MCF 10A (cell line): ENCODE measurements around the gene LIN54. TPM values are rescaled to one million over a fixed set of nuclear protein-coding genes. Genes with fewer than 3 reads are reported as not detected.
A peak's percentile ranks its signal among the peaks of the same experiment; 100 is the strongest.
"Not testable (repeated sequence)": the region's sequence is repeated elsewhere in the genome, so short reads cannot be mapped to it uniquely, and the experiment has no call there.

Source experiments
- Bru-seq: library from RNA; stranded (reverse); fragments of 400-500 nt; gene quantifications from one replicate; lab custom pipeline; 2021; lab: Mats Ljungman, UMichigan
- BruChase-seq, 2 experiments: library from RNA; stranded (reverse); fragments of 400-500 nt; gene quantifications; one replicate each; lab custom pipeline; 2021; lab: Mats Ljungman, UMichigan
- BruUV-seq: library from RNA; stranded (reverse); fragments of 400-500 nt; replicated peaks from 2 replicates; lab custom pipeline; 2021; lab: Mats Ljungman, UMichigan
- CTCF ChIA-PET: fragments of 300-600 bp; sonication (Branson Sonifier 250); formaldehyde crosslinking; extraction: SDS; loops from one replicate; lab custom pipeline; 2021; ENCODE audit warnings: antibody characterized with exemption, inconsistent platforms; lab: Yijun Ruan, JAX
- POLR2A ChIA-PET: fragments of 300-600, 350-650 bp; sonication (Branson Sonifier 250); formaldehyde crosslinking; extraction: SDS; loops from one replicate; lab custom pipeline; 2020; ENCODE audit warnings: antibody characterized with exemption, inconsistent platforms; lab: Yijun Ruan, JAX
- DNase-seq: peaks from one replicate; pipeline ENCODE4 v3.0.0-alpha.2; 2018; ENCODE audit not compliant: unreplicated experiment
- H3K27ac Mint-ChIP-seq: one replicate; pipeline ENCODE4 v1.8.0; 2022; ENCODE audit warnings: mild to moderate bottlenecking, low read depth, mixed read lengths; ENCODE audit not compliant: unreplicated experiment
- H3K27me3 Mint-ChIP-seq: one replicate; pipeline ENCODE4 v1.8.0; 2022; ENCODE audit warnings: mixed read lengths; ENCODE audit not compliant: insufficient read depth, unreplicated experiment
- H3K36me3 Mint-ChIP-seq: one replicate; pipeline ENCODE4 v1.8.0; 2022; ENCODE audit warnings: mild to moderate bottlenecking, moderate library complexity, mixed read lengths; ENCODE audit not compliant: insufficient read depth, unreplicated experiment
- H3K4me1 Mint-ChIP-seq: one replicate; pipeline ENCODE4 v1.8.0; 2022; ENCODE audit warnings: mixed read lengths; ENCODE audit not compliant: insufficient read depth, unreplicated experiment
- H3K4me3 Mint-ChIP-seq: one replicate; pipeline ENCODE4 v1.8.0; 2022; ENCODE audit warnings: mild to moderate bottlenecking, moderate library complexity, mixed read lengths; ENCODE audit not compliant: unreplicated experiment
- H3K9me3 Mint-ChIP-seq: one replicate; pipeline ENCODE4 v1.8.0; 2022; ENCODE audit warnings: mixed read lengths; ENCODE audit not compliant: unreplicated experiment
- CTCF ChIP-seq: fragments of 200-600 bp; IDR thresholded peaks from one replicate; pipeline ENCODE4 v1.8.0; 2022; ENCODE audit warnings: antibody characterized with exemption, mild to moderate bottlenecking; ENCODE audit not compliant: unreplicated experiment
- intact Hi-C: fragments of 100-400 bp; cut with micrococcal nuclease; formaldehyde crosslinking; loops from 2 replicates; pipeline ENCODE4 v1.14.1; 2022
- long read RNA-seq: library from polyadenylated mRNA; stranded (forward); transcript quantifications from one replicate; pipeline ENCODE4 v2.0.0, GENCODE V29; 2022
- total RNA-seq: library from RNA; stranded (reverse); gene quantifications from 2 replicates; pipeline ENCODE4 v1.2.3, GENCODE V29; 2022

LIN54 gene
- total RNA-seq = 16.0 and 16.5 TPM in 2 replicates
- Bru-seq, nascent RNA = percentile 65 among the genes with signal in this experiment
- BruChase-seq, experiment 1, labeled RNA remaining after a 6-hour chase = percentile 68 among the genes with signal in this experiment
- BruChase-seq, experiment 2, labeled RNA remaining after a 2-hour chase = percentile 70 among the genes with signal in this experiment
- long read RNA-seq, full-length matches to known transcripts = 13 of 28 reads
- long read RNA-seq, partial matches to known transcripts = 0 of 28 reads
- long read RNA-seq, other reads (novel, unspliced or antisense) = 15 of 28 reads

DNA sequence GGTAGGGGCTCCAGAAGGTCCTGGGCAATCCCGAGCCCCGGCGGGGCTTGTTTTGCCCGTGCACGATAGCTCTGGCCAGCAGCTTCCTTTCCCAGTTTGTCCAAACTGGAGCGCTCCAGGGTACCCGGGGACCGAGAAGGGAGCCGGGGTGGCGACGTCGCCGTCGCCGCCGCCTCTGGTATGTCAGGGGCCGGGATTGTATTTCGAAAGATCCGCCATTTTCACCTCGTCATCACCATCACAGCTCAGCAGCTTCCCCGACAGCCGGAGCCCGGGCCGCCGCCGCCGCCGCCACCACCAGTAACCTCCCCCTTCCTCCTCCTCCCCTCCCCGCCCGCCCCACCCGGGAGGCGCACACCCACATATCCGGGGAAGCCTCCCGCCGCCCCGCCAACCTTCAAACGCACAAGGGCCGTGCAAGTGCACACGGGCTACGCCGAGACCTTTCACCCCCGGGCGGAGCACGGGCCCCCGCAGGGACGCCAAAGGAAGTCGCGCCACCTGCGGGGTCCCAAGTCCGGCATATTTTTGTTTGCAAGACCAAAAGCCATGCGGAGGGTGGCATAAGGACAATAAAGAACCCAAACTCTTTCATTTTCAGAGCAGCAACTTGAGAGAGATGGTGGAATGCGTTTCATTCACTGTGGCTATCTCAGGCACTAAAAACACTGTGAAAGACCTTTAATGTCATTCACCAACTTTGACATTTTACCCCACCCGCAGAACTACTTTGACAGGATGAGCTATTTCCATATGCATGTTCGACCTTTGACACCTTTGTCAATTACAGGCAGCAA, at the start of gene LIN54:
Gene LIN54, minus strand, starts transcription at position 302 of the 797 bp plus-strand sequence. CDS start 25,979 bp downstream, outside the sequence.
- ChIA-PET POLR2A (interaction anchor here (0.8 to 6.7 kb wide), 16 partner anchors 8 to 636 kb away, joined by 3 to 168 read pairs (median 6); partner anchors contain the start of genes COPS4, COQ2, HNRNPD and SEC31A), CTCF (interaction anchor here (0.5 to 3.0 kb wide), 11 partner anchors 24 to 1542 kb away, joined by 3 to 8 read pairs (median 3); partner anchors contain the start of gene COPS4)
- Mint-ChIP-seq H3K27ac (peak within 1 kb of the TSS; percentile 96), H3K27me3 (no peaks in the 10 kb centered on the region), H3K4me3 (peak within 1 kb of the TSS; percentile 92), H3K36me3 (no peaks in the 10 kb centered on the region), H3K4me1 (peaks cover 37% of the 10 kb centered on the region), H3K9me3 (no peaks in the 10 kb centered on the region)
- DNase-seq = peak; percentile 74
- no peak for TF ChIP-seq CTCF
- intact Hi-C loops = loop anchor here (10.0 kb wide), 1 partner anchor 546 kb away; no protein-coding TSS in a partner anchor
- BruUV-seq = no TSS peak

GRCh38 chr4:83054928-83055327, 44.3 kb upstream of the LIN54 start:
- H3K9me3 Mint-ChIP-seq = no peaks in the 10 kb centered on the region
- DNase-seq = peak; percentile 45
- ChIA-PET POLR2A (interaction anchor here (0.6 to 1.4 kb wide), 4 partner anchors 10 to 229 kb away, joined by 3 to 5 read pairs (median 4); no protein-coding TSS in a partner anchor), CTCF (interaction anchor here (0.6 to 5.0 kb wide), 10 partner anchors 15 to 227 kb away, joined by 3 to 48 read pairs (median 4); partner anchors contain the start of gene COQ2)
- no TSS peak for BruUV-seq
- TF ChIP-seq CTCF = peak; percentile 34
- H3K27me3 Mint-ChIP-seq = no peaks in the 10 kb centered on the region
- H3K4me3 Mint-ChIP-seq = no peak overlapping the region
- H3K4me1 Mint-ChIP-seq = no peaks in the 10 kb centered on the region
- peaks cover 63% of the 10 kb centered on the region for H3K36me3 Mint-ChIP-seq
- no peak overlapping the region for H3K27ac Mint-ChIP-seq
- intact Hi-C loops = loop anchor here (1.0 kb wide), 2 partner anchors 205 to 227 kb away; no protein-coding TSS in a partner anchor

DNA sequence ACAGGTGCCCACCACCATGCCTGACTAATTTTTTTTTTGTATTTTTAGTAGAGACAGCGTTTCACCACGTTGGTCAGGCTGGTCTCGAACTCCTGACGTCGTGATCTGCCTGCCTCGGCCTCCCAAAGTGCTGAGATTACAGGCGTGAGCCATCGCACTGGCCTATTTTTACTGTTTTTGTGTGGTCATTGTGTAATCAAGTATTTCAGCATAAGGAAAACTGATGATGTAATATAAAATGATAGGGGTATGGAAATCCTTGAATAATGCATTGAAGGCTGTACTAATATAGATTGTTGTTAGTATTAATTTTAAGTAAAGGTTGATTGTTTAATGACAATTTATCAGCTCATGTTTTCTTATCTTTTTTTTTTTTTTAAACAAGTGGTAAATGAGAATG, 38.2 kb upstream of the LIN54 start:
- H3K27me3 Mint-ChIP-seq, H3K9me3 Mint-ChIP-seq, DNase-seq, H3K4me3 Mint-ChIP-seq, BruUV-seq, H3K4me1 Mint-ChIP-seq, H3K27ac Mint-ChIP-seq, intact Hi-C loops: not testable (repeated sequence)
- ChIA-PET CTCF (interaction anchor here (0.6 to 1.3 kb wide), 5 partner anchors 11 to 234 kb away, joined by 3 to 6 read pairs (median 3); no protein-coding TSS in a partner anchor), POLR2A (interaction anchor here (2.0 to 2.1 kb wide), 2 partner anchors 14 to 236 kb away, joined by 5 to 9 read pairs; partner anchors contain the start of genes COPS4 and COQ2)
- peaks cover 43% of the 10 kb centered on the region for H3K36me3 Mint-ChIP-seq

GRCh38 chr4:83046693-83047473, 36.3 kb upstream of the LIN54 start:
- H3K9me3 Mint-ChIP-seq = no peaks in the 10 kb centered on the region
- CTCF ChIA-PET = interaction anchor here (0.6 to 1.6 kb wide), 3 partner anchors 213 to 586 kb away, joined by 4 to 10 read pairs (median 4); no protein-coding TSS in a partner anchor
- H3K4me1 Mint-ChIP-seq = no peaks in the 10 kb centered on the region
- H3K27ac Mint-ChIP-seq = no peak overlapping the region
- no peak for DNase-seq
- no peak overlapping the region for H3K4me3 Mint-ChIP-seq
- H3K36me3 Mint-ChIP-seq = peaks cover 32% of the 10 kb centered on the region
- no peaks in the 10 kb centered on the region for H3K27me3 Mint-ChIP-seq
- POLR2A ChIA-PET = interaction anchor here (0.8 to 2.1 kb wide), 5 partner anchors 9 to 238 kb away, joined by 3 to 9 read pairs (median 5); partner anchors contain the start of genes COPS4 and COQ2
- TSS peak; percentile 4 for BruUV-seq
- no peak for TF ChIP-seq CTCF
- intact Hi-C loops = no loop called here
